Endothelial cell of umbilical vein (primary cell): Measurements from ENCODE around the gene MACROD2. TPM values are rescaled to one million over a fixed set of nuclear protein-coding genes. Genes with fewer than 3 reads are reported as not detected.
A peak's percentile ranks its signal among the peaks of the same experiment; 100 is the strongest.

Experiments
- BruUV-seq: library from RNA; stranded (reverse); fragments of 400-500 nt; replicated peaks from 2 replicates; lab custom pipeline; 2021; lab: Mats Ljungman, UMichigan
- CTCF ChIA-PET: fragments of 300-600, 350-600 bp; sonication (Branson Sonifier 250); formaldehyde crosslinking; loops from one replicate; lab custom pipeline; 2021; ENCODE audit warnings: antibody characterized with exemption, inconsistent platforms; lab: Charles Lee
- POLR2A ChIA-PET: fragments of 300-600, 350-600 bp; sonication (Branson Sonifier 250); formaldehyde crosslinking; loops from one replicate; lab custom pipeline; 2021; ENCODE audit warnings: antibody characterized with exemption, inconsistent platforms; lab: Charles Lee
- DNase-seq: peaks from one replicate; pipeline ENCODE4 v3.0.0-alpha.2; 2011; ENCODE audit warnings: low read depth, low spot score
- FAIRE-seq: peaks from 2 replicates; lab custom pipeline; 2011; peaks lifted over from hg19 to GRCh38; lab: Jason Lieb, UNC
- H2AFZ ChIP-seq: 2 replicates; pipeline ENCODE4 v1.6.0; 2012; ENCODE audit warnings: low read depth, low read length, control low read depth, inconsistent platforms
- H3K27ac ChIP-seq: 2 replicates; pipeline ENCODE4 v1.5.1; 2011; ENCODE audit warnings: low read depth, mild to moderate bottlenecking, control low read depth, low read length, moderate library complexity; ENCODE audit not compliant: insufficient read depth
- H3K27me3 ChIP-seq, 2 experiments: 2 replicates each; pipeline versions ENCODE4 v1.6.0 to v1.6.1; 2011; ENCODE audit warnings: low read length in 2 of 2, mixed read lengths in 1 of 2; ENCODE audit not compliant: control insufficient read depth in 2 of 2, insufficient read depth in 2 of 2
- H3K36me3 ChIP-seq, 2 experiments: 2 replicates in 1 of 2; 3 replicates in 1 of 2; pipeline ENCODE4 v1.5.1; 2011; ENCODE audit warnings: low read length in 2 of 2, mild to moderate bottlenecking in 1 of 2, moderate library complexity in 1 of 2; ENCODE audit not compliant: control insufficient read depth in 2 of 2, insufficient read depth in 2 of 2; ENCODE audit errors: extremely low read depth in 1 of 2
- H3K4me1 ChIP-seq: 3 replicates; pipeline ENCODE4 v1.5.1; 2011; ENCODE audit warnings: mild to moderate bottlenecking, low read length; ENCODE audit not compliant: control insufficient read depth, insufficient read depth; ENCODE audit errors: extremely low read depth
- H3K4me2 ChIP-seq: 2 replicates; pipeline ENCODE4 v1.6.1; 2011; ENCODE audit warnings: low read length, control low read depth, mixed read lengths; ENCODE audit not compliant: insufficient read depth
- H3K4me3 ChIP-seq, 3 experiments: fragments of 200-600 bp in 1 of 3; sonication (generic), shearing (Covaris generic) in 1 of 3; replicated peaks in 1 of 3; 2 replicates each; pipeline ENCODE4 v1.5.1; 2011 to 2016; ENCODE audit warnings: control low read depth in 3 of 3, low read length in 3 of 3, mild to moderate bottlenecking in 2 of 3, inconsistent platforms in 1 of 3, low read depth in 1 of 3, moderate library complexity in 1 of 3; ENCODE audit not compliant: insufficient read depth in 1 of 3
- H3K79me2 ChIP-seq: 2 replicates; pipeline ENCODE4 v1.6.0; 2012; ENCODE audit warnings: low read length, inconsistent platforms; ENCODE audit not compliant: control insufficient read depth, insufficient read depth
- H3K9ac ChIP-seq: replicated peaks from 2 replicates; pipeline ENCODE3; 2011; ENCODE audit warnings: low read length, control low read depth; ENCODE audit not compliant: insufficient read depth; ENCODE audit errors: extremely low read depth
- H3K9me1 ChIP-seq: replicated peaks from 3 replicates; pipeline ENCODE4 v1.6.0; 2011; ENCODE audit warnings: mild to moderate bottlenecking, low read length; ENCODE audit not compliant: control insufficient read depth, insufficient read depth; ENCODE audit errors: extremely low read depth
- H3K9me3 ChIP-seq: replicated peaks from 2 replicates; pipeline ENCODE4 v1.5.1; 2012; ENCODE audit warnings: low read length, inconsistent platforms; ENCODE audit not compliant: control insufficient read depth, insufficient read depth
- H4K20me1 ChIP-seq: replicated peaks from 2 replicates; pipeline ENCODE3; 2011; ENCODE audit warnings: mild to moderate bottlenecking, low read length; ENCODE audit not compliant: control insufficient read depth, insufficient read depth; ENCODE audit errors: extremely low read depth
- EZH2 ChIP-seq: IDR thresholded peaks from 2 replicates; pipeline ENCODE4 v1.6.1; 2012; ENCODE audit warnings: borderline replicate concordance, low read depth, mild to moderate bottlenecking, moderate library complexity, low read length, inconsistent platforms; ENCODE audit not compliant: severe bottlenecking
- FOS ChIP-seq: IDR thresholded peaks from 2 replicates; pipeline ENCODE4 v1.6.1; 2011; ENCODE audit warnings: mild to moderate bottlenecking, low read length, moderate library complexity, borderline replicate concordance; ENCODE audit not compliant: insufficient read depth
- GATA2 ChIP-seq: IDR thresholded peaks from 2 replicates; pipeline ENCODE4 v1.7.0; 2011; ENCODE audit warnings: low read depth, mild to moderate bottlenecking, moderate library complexity, mixed read lengths, low read length; ENCODE audit not compliant: insufficient read length, insufficient read depth
- JUN ChIP-seq: IDR thresholded peaks from 2 replicates; pipeline ENCODE4 v1.6.1; 2011; ENCODE audit warnings: borderline replicate concordance, low read depth; ENCODE audit not compliant: insufficient read length, insufficient read depth
- MAX ChIP-seq: IDR thresholded peaks from 2 replicates; pipeline ENCODE4 v1.6.1; 2011; ENCODE audit not compliant: insufficient read depth, insufficient read length
- POLR2A ChIP-seq: IDR thresholded peaks from 2 replicates; pipeline ENCODE4 v1.6.1; 2012; ENCODE audit warnings: low read depth, mild to moderate bottlenecking, control low read depth, low read length
- POLR2AphosphoS5 ChIP-seq: IDR thresholded peaks from 2 replicates; pipeline ENCODE4 v1.6.1; 2012; ENCODE audit warnings: low read depth, mild to moderate bottlenecking, control low read depth, low read length, moderate library complexity; ENCODE audit not compliant: insufficient read depth
- dilution Hi-C: fragments of 300-500 bp; cut with MboI; formaldehyde crosslinking; loops from one replicate; pipeline ENCODE4 v1.15.0; 2019; ENCODE audit warnings: low sequenced_read_pairs; ENCODE audit not compliant: extremely low pct_ligation_motif_present
- intact Hi-C: fragments of 100-400 bp; cut with micrococcal nuclease; formaldehyde crosslinking; loops from one replicate; pipeline ENCODE4 v1.10.0; 2022
- polyA plus RNA-seq, 4 experiments: library from polyadenylated mRNA; depleted of rRNA in 3 of 4; stranded (reverse) in 3 of 4; unstranded in 1 of 4; fragments of >200 nt; gene quantifications; 2 replicates each; pipeline versions ENCODE4 v1.2.1 to v1.2.3, GENCODE V29; 2011 to 2012; ENCODE audit warnings: missing spikeins in 1 of 4
- total RNA-seq: library from RNA; stranded (reverse); gene quantifications from 2 replicates; pipeline ENCODE4 v1.2.3, GENCODE V29; 2021

MACROD2 gene
- total and polyA plus RNA-seq, 2 donors (not counting 3 experiments of a cell fraction or from before 2014, with no cell fraction given), result 0.11 to 0.73 TPM

GRCh38 chr20:15702161-15702560 is 1706.8 kb downstream of the MACROD2 start:
- DNase-seq, result no peak
- Histone ChIP-seq H3K4me1 (peaks cover 23% of the 10 kb centered on the region), H3K27ac (no peak overlapping the region), H4K20me1 (no peaks in the 10 kb centered on the region), H2AFZ (no peak overlapping the region), H3K9ac (no peak overlapping the region), H3K79me2 (no peaks in the 10 kb centered on the region), H3K4me3 (no peak overlapping the region), H3K4me2 (no peak overlapping the region), H3K36me3 (no peaks in the 10 kb centered on the region), H3K27me3 (no peaks in the 10 kb centered on the region), H3K9me3 (no peaks in the 10 kb centered on the region), H3K9me1 (no peaks in the 10 kb centered on the region)
- ChIA-PET POLR2A (no interaction called here), CTCF (no interaction called here)
- intact Hi-C loops (loop anchor here (5.0 kb wide), 1 partner anchor 60 kb away; no protein-coding TSS in a partner anchor), dilution Hi-C loops (no loop called here)
- FAIRE-seq, result no peak
- BruUV-seq, result no TSS peak
- TF ChIP-seq EZH2 (no peak), GATA2 (no peak), MAX (no peak), POLR2A (no peak), POLR2AphosphoS5 (no peak)

GRCh38 chr20:15703171-15703911 is 1708.0 kb downstream of the MACROD2 start:
- intact Hi-C loops (loop anchor here (5.0 kb wide), 1 partner anchor 61 kb away; no protein-coding TSS in a partner anchor), dilution Hi-C loops (no loop called here)
- Histone ChIP-seq H3K4me3 (no peak overlapping the region), H3K4me1 (peaks cover 24% of the 10 kb centered on the region), H3K9me1 (no peaks in the 10 kb centered on the region), H3K9me3 (no peaks in the 10 kb centered on the region), H2AFZ (no peak overlapping the region), H3K9ac (no peak overlapping the region), H3K4me2 (no peak overlapping the region), H3K36me3 (no peaks in the 10 kb centered on the region), H4K20me1 (no peaks in the 10 kb centered on the region), H3K79me2 (no peaks in the 10 kb centered on the region), H3K27me3 (no peaks in the 10 kb centered on the region), H3K27ac (peak overlapping the region; percentile 39)
- FAIRE-seq (peak; percentile 53), DNase-seq (peak; percentile 85)
- ChIA-PET POLR2A (no interaction called here), CTCF (no interaction called here)
- BruUV-seq, result no TSS peak
- no peak for TF ChIP-seq MAX
- peak; percentile 99 for TF ChIP-seq FOS
- TF ChIP-seq JUN, result peak; percentile 90
- TF ChIP-seq POLR2A, result peak; percentile 55
- TF ChIP-seq POLR2AphosphoS5, result peak; percentile 89
- peak; percentile 90 for TF ChIP-seq GATA2
